A172 (cell line): ENCODE data around the gene CCDC116. TPM values are rescaled to one million over a fixed set of nuclear protein-coding genes. Genes with fewer than 3 reads are reported as not detected.

ENCODE experiments used
- DNase-seq: peaks from one replicate; pipeline ENCODE4 v3.0.0-alpha.2; 2015; ENCODE audit warnings: low spot score
- total RNA-seq: library from RNA; depleted of rRNA; stranded (reverse); fragments of >200 nt; shearing (Covaris generic); gene quantifications from 2 replicates; pipeline ENCODE4 v1.2.3, GENCODE V29; 2014; rRNA removed

The CCDC116 gene
- total RNA-seq, 1 experiment from 2014 or later: not detected

DNA sequence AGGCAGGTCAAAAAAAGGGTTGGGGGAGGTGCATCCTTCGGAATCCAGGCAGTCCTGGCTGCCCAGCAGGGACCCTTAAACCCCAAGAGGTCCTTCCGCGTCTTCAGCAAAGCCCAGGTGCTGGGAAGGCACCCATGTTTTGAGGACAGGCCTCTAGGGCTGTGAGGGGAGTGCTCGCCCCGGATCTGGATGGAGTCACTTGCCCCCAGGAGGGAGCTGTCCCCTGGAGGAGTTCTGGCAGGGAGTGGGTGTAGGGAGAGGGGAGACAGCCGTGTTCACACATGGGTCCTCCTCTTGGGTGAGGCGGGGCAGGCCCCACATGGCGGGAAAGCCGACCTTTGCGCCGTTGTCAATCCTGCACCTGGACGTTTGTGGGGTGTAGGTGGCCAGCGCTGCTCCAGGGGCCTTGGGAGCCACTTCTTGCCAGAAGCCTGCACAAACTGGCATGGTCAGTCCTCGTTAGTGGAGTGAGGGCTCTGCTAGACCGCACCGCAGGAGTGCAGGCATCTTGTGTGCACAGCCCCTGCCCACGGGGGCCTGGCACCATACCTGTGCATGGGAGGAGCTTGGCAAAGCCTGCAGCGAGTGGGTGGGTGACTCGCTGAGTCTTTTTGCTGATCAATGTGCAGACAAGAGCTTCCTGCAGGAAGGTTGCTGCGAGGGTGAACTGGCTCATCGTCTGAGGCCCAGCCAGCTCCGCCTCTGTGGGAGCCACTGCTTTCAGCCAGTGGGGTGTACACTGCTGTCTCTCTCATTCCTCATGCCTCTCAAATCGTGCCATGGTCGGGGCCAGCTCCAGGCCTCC, 49.2 kb downstream of the CCDC116 start:
- no peak for DNase-seq

- no peak for DNase-seq
Observed at GRCh38 chr22:21682385-21683175, 50.0 kb downstream of the CCDC116 start.

GRCh38 chr22:21683401-21683811, 50.8 kb downstream of the CCDC116 start:
- DNase-seq: no peak

DNA sequence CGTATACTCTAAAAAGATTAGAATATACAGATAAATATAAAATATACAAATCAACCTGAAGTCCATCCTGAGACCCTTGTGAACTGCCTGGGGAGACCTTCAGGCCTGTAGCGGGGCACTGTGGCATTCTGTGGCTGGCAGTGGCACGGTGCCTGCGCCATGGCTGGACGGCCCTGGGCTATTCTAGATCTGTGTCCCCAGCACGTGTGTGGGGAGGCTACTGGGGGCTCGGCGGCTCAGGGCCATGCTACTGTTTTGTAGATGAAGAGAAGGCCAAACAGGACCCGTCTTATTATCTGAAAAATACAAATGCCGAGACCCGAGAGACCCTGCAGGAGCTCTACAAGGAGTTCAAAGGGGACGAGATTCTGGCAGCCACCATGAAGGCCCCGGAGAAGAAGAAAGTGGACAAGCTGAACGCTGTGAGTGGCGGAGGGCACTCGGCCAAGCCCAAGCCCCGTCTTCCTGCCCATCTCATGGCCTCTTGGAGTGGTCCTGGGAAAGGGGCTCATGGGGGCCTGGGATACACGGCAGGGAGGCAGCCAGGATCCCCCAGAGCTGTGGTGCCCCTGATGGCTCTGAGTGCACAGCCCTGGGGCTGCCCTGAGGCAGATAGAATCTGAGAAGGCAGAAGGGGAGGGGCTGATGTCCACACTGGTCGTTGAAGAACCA, 52.1 kb downstream of the CCDC116 start:
- DNase-seq: no peak

DNA sequence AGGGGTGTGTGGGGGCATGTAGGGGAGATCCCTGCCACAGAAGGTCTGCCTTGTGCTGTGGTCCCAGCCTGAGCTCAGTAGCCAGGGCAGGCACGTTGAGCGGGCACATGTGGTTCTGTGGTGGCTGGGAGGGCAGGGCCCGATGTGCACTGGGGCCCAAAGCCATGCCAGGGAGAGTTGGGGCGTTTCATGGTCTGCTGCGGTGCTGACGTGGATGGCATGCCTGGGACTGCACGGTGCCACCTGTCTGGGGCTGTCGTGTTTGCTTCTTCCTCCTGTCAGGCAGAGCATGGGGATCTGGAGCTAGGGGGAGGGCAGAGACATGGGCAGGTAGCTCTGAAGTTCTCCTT, 52.6 kb downstream of the CCDC116 start:
- DNase-seq: no peak

- DNase-seq: no peak
Observed at GRCh38 chr22:21686193-21686608, 53.6 kb downstream of the CCDC116 start.

Other genes with a start within 250 kb of the CCDC116 start
- gene RIMBP3B, start 249.0 kb upstream of the CCDC116 start, total RNA-seq: 0.02 and 0.65 TPM in 2 replicates
- 0.53 and 1.1 TPM in 2 replicates for gene HIC2, start 215.4 kb upstream of the CCDC116 start, total RNA-seq
- 1.2 and 3.3 TPM in 2 replicates for gene TMEM191C, start 165.4 kb upstream of the CCDC116 start, total RNA-seq
- gene RIMBP3C, start 81.3 kb upstream of the CCDC116 start, total RNA-seq: 0.50 and 0.62 TPM in 2 replicates
- 31.5 and 33.7 TPM in 2 replicates for gene UBE2L3, start 65.0 kb upstream of the CCDC116 start, total RNA-seq
- 15.1 and 18.2 TPM in 2 replicates for gene YDJC, start 2.7 kb upstream of the CCDC116 start, total RNA-seq
- gene SDF2L1, start 9.5 kb downstream of the CCDC116 start, total RNA-seq: 14.7 and 16.6 TPM in 2 replicates
- 9.0 and 13.9 TPM in 2 replicates for gene PPIL2, start 33.3 kb downstream of the CCDC116 start, total RNA-seq
- gene YPEL1, start 103.0 kb downstream of the CCDC116 start, total RNA-seq: 0.67 and 2.7 TPM in 2 replicates
- 40.6 and 41.2 TPM in 2 replicates for gene MAPK1, start 234.9 kb downstream of the CCDC116 start, total RNA-seq